Fibroblast of lung (primary cell): ENCODE data around the gene PBX1.

ENCODE experiments used
- EZH2 ChIP-seq: IDR thresholded peaks from 2 replicates; pipeline ENCODE4 v1.5.1; 2012; ENCODE audit warnings: low read length, control low read depth, mild to moderate bottlenecking; ENCODE audit errors: missing control alignments
- TF ChIP-seq, protein P1 (sequence below), 2 donors: IDR thresholded peaks in 1 of 2; conservative IDR thresholded peaks in 1 of 2; 1 replicate in 1 of 2; 2 replicates in 1 of 2; pipeline ENCODE4 v1.5.1; 2011 to 2012; ENCODE audit warnings: low read length in 2 of 2, control low read depth in 1 of 2, inconsistent platforms in 1 of 2, low read depth in 1 of 2, mild to moderate bottlenecking in 1 of 2

DNA sequence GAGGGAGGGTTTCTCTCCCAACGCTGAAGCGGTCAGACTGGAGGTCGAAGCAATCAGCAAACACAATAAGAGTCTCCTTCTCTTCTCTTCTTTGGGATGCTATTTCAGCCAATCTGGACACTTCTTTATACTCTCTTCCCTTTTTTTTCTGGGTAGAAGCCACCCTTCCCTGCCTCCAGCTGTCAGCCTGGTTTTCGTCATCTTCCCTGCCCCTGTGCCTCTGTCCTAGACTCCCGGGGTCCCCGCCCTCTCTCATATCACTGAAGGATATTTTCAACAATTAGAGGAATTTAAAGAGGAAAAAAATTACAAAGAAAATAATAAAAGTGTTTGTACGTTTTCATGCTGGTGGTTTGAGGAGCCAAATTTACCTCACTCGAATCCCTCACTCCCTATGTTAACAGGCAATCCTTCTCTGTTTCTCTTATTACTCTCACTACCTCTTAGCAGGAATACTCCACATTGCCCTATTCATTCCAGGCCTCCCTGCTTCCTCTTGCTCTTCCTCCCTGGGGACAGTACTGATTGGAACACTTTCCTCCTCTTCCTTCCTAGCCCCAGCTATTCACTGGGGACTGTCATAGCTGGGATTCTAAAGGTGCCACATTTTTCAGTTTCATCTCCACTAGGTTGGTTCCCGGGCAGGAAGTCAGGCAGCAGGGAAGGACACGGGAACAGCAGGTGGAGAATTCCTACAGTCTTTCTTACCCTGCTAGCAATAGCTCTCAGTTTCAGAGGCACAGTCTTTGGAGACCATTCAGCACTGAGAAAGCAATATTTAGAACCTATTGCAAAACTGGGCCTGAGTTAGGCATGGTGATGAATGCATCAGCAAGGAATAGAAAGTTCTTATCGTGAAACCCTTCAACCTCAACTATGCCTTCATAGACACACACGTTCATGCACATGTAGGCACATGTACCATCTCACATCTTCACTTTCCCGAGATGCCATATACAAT lies 288.0 kb downstream of the PBX1 start:
- no peak for TF ChIP-seq EZH2
- TF ChIP-seq, protein P1, sequence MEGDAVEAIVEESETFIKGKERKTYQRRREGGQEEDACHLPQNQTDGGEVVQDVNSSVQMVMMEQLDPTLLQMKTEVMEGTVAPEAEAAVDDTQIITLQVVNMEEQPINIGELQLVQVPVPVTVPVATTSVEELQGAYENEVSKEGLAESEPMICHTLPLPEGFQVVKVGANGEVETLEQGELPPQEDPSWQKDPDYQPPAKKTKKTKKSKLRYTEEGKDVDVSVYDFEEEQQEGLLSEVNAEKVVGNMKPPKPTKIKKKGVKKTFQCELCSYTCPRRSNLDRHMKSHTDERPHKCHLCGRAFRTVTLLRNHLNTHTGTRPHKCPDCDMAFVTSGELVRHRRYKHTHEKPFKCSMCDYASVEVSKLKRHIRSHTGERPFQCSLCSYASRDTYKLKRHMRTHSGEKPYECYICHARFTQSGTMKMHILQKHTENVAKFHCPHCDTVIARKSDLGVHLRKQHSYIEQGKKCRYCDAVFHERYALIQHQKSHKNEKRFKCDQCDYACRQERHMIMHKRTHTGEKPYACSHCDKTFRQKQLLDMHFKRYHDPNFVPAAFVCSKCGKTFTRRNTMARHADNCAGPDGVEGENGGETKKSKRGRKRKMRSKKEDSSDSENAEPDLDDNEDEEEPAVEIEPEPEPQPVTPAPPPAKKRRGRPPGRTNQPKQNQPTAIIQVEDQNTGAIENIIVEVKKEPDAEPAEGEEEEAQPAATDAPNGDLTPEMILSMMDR (conservative IDR thresholded peaks at IDR 0.05 in 1 of 2, IDR thresholded peaks at IDR 0.05 in 1 of 2; ENCODE audit: low read depth in 1 of 2, low read length in 2 of 2) = no peak
